Caco-2 (cell line): ENCODE results near the gene KRT37. TPM values are rescaled to one million over a fixed set of nuclear protein-coding genes. Genes with fewer than 3 reads are reported as not detected.

Experiments
- BruUV-seq: library from RNA; stranded (reverse); fragments of 400-500 nt; replicated peaks from 2 replicates; lab custom pipeline; 2021; lab: Mats Ljungman, UMichigan
- CTCF ChIA-PET: fragments of 300-600 bp; sonication (Branson Sonifier 250); formaldehyde crosslinking; loops from one replicate; lab custom pipeline; 2022; ENCODE audit warnings: antibody characterized with exemption; lab: Charles Lee
- POLR2A ChIA-PET: fragments of 300-600 bp; sonication (Branson Sonifier 250); formaldehyde crosslinking; loops from one replicate; lab custom pipeline; 2022; ENCODE audit warnings: antibody characterized with exemption; lab: Charles Lee
- DNase-seq, 2 experiments: peaks; one replicate each; pipeline versions ENCODE4 v3.0.0 to v3.0.0-alpha.2; 2020 to 2022
- H3K27me3 ChIP-seq: replicated peaks from 2 replicates; pipeline ENCODE4 v1.6.0; 2011; ENCODE audit warnings: low read length; ENCODE audit not compliant: control insufficient read depth, insufficient read depth
- H3K36me3 ChIP-seq: 2 replicates; pipeline ENCODE4 v1.5.1; 2011; ENCODE audit warnings: low read length; ENCODE audit not compliant: control insufficient read depth, insufficient read depth
- H3K4me1 ChIP-seq: fragments of 250-450 bp; sonication (Bioruptor Pico); 2 replicates; pipeline ENCODE4 v1.5.1; 2020; ENCODE audit warnings: mild to moderate bottlenecking
- H3K4me3 ChIP-seq: 2 replicates; pipeline ENCODE4 v1.5.1; 2011; ENCODE audit warnings: low read depth, mild to moderate bottlenecking, control low read depth, low read length
- H3K9me3 ChIP-seq: fragments of 250-450 bp; sonication (Bioruptor Pico); 2 replicates; pipeline ENCODE4 v1.5.1; 2020; ENCODE audit warnings: mild to moderate bottlenecking, moderate library complexity
- H3K27ac Mint-ChIP-seq: one replicate; pipeline ENCODE4 v1.8.0; 2022; ENCODE audit warnings: mixed read lengths; ENCODE audit not compliant: unreplicated experiment
- H3K27me3 Mint-ChIP-seq: one replicate; pipeline ENCODE4 v1.8.0; 2022; ENCODE audit warnings: mixed read lengths; ENCODE audit not compliant: insufficient read depth, unreplicated experiment
- H3K36me3 Mint-ChIP-seq: one replicate; pipeline ENCODE4 v1.8.0; 2022; ENCODE audit warnings: mild to moderate bottlenecking, mixed read lengths; ENCODE audit not compliant: insufficient read depth, unreplicated experiment
- H3K4me1 Mint-ChIP-seq: one replicate; pipeline ENCODE4 v1.8.0; 2022; ENCODE audit warnings: low read depth, mixed read lengths; ENCODE audit not compliant: unreplicated experiment
- H3K4me3 Mint-ChIP-seq: one replicate; pipeline ENCODE4 v1.8.0; 2022; ENCODE audit warnings: mild to moderate bottlenecking, moderate library complexity, mixed read lengths; ENCODE audit not compliant: unreplicated experiment
- H3K9me3 Mint-ChIP-seq: one replicate; pipeline ENCODE4 v1.8.0; 2022; ENCODE audit warnings: mixed read lengths; ENCODE audit not compliant: unreplicated experiment
- intact Hi-C: fragments of 100-400 bp; cut with micrococcal nuclease; formaldehyde crosslinking; loops from one replicate; pipeline ENCODE4 v1.10.0; 2022; ENCODE audit not compliant: unreplicated experiment
- total RNA-seq: library from RNA; stranded (reverse); gene quantifications from 2 replicates; pipeline ENCODE4 v1.2.3, GENCODE V29; 2022
- TF ChIP-seq, protein P1 (sequence below), 2 experiments: fragments of 200-600 bp in 1 of 2; IDR thresholded peaks; 1 replicate in 1 of 2; 2 replicates in 1 of 2; pipeline versions ENCODE4 v1.5.1 to v1.8.0; 2011 to 2022; ENCODE audit warnings: antibody characterized with exemption in 1 of 2, control low read depth in 1 of 2, inconsistent platforms in 1 of 2, low read depth in 1 of 2, low read length in 1 of 2, mild to moderate bottlenecking in 1 of 2, moderate library complexity in 1 of 2; ENCODE audit not compliant: insufficient read depth in 1 of 2, severe bottlenecking in 1 of 2, unreplicated experiment in 1 of 2

The KRT37 gene
- total RNA-seq, 1 experiment from 2014 or later: not detected

DNA sequence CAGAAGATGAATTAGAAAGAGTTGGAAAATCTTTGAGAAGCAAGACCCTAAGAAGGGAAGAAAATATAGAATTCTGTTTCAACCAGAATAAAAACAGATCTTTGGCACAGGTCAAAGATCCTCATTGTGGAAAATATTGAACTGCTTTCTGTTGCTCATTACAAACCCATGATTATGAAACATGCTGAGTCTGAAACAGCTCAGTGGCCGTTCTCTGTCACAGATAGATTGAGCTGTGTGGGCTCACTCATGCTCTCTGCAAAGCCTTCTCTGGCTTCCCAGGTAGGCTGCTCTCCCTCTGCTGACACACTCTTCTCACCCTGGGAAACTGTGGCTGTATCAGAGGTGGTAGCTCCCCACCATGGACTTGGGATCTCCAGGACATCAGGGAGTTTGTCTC lies 19.8 kb upstream of the KRT37 start:
- H3K27me3 Mint-ChIP-seq: no peaks in the 10 kb centered on the region
- H3K9me3 ChIP-seq: no peaks in the 10 kb centered on the region; the same call in 1 of the 2 replicates
- BruUV-seq: no TSS peak
- DNase-seq: no peak
- no peaks in the 10 kb centered on the region for H3K27me3 ChIP-seq
- no peaks in the 10 kb centered on the region for H3K4me1 ChIP-seq
- H3K4me3 ChIP-seq: no peak overlapping the region
- POLR2A ChIA-PET: no interaction called here
- no peak overlapping the region for H3K4me3 Mint-ChIP-seq
- intact Hi-C loops: no loop called here
- H3K27ac Mint-ChIP-seq: no peak overlapping the region
- no peaks in the 10 kb centered on the region for H3K4me1 Mint-ChIP-seq
- CTCF ChIA-PET: interaction anchor here (1.2 kb wide), 1 partner anchor 204 kb away, joined by 3 read pairs; no protein-coding TSS in a partner anchor
- H3K9me3 Mint-ChIP-seq: no peaks in the 10 kb centered on the region
- TF ChIP-seq, protein P1, sequence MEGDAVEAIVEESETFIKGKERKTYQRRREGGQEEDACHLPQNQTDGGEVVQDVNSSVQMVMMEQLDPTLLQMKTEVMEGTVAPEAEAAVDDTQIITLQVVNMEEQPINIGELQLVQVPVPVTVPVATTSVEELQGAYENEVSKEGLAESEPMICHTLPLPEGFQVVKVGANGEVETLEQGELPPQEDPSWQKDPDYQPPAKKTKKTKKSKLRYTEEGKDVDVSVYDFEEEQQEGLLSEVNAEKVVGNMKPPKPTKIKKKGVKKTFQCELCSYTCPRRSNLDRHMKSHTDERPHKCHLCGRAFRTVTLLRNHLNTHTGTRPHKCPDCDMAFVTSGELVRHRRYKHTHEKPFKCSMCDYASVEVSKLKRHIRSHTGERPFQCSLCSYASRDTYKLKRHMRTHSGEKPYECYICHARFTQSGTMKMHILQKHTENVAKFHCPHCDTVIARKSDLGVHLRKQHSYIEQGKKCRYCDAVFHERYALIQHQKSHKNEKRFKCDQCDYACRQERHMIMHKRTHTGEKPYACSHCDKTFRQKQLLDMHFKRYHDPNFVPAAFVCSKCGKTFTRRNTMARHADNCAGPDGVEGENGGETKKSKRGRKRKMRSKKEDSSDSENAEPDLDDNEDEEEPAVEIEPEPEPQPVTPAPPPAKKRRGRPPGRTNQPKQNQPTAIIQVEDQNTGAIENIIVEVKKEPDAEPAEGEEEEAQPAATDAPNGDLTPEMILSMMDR (IDR thresholded peaks at IDR 0.05; ENCODE audit: insufficient read depth in 1 of 2, low read depth in 1 of 2, low read length in 1 of 2, severe bottlenecking in 1 of 2, unreplicated experiment in 1 of 2): no peak
- no peaks in the 10 kb centered on the region for H3K36me3 ChIP-seq
- H3K36me3 Mint-ChIP-seq: no peaks in the 10 kb centered on the region

DNA sequence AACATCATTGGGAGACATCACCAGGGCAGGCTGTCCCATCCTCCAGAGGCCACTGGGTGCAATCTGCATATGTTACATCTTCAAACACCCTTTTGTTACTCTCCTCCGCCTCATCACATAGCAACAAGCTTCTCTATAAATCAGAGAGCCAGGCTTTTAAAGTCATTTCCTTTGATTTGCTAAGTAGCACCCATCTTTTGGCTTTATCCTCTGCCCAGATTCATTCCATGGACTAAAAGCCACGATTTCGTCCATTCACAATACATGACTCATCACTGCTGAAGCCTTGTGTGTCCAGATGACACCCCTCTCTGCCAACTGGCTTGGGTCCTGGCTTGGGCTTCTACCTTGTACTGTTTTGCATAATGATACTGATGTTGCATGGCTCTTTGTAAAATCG lies 18.4 kb upstream of the KRT37 start:
- no peak for DNase-seq
- Mint-ChIP-seq H3K27ac (no peak overlapping the region), H3K4me3 (no peak overlapping the region), H3K4me1 (no peaks in the 10 kb centered on the region), H3K9me3 (no peaks in the 10 kb centered on the region), H3K36me3 (no peaks in the 10 kb centered on the region), H3K27me3 (no peaks in the 10 kb centered on the region)
- no peaks in the 10 kb centered on the region for H3K4me1 ChIP-seq
- H3K9me3 ChIP-seq: no peaks in the 10 kb centered on the region; the same call in 1 of the 2 replicates
- TF ChIP-seq, protein P1 (IDR thresholded peaks at IDR 0.05; ENCODE audit: insufficient read depth in 1 of 2, low read depth in 1 of 2, low read length in 1 of 2, severe bottlenecking in 1 of 2, unreplicated experiment in 1 of 2): no peak
- intact Hi-C loops: no loop called here
- CTCF ChIA-PET: no interaction called here
- no peak overlapping the region for H3K4me3 ChIP-seq
- BruUV-seq: no TSS peak
- POLR2A ChIA-PET: no interaction called here
- H3K27me3 ChIP-seq: no peaks in the 10 kb centered on the region
- no peaks in the 10 kb centered on the region for H3K36me3 ChIP-seq

DNA sequence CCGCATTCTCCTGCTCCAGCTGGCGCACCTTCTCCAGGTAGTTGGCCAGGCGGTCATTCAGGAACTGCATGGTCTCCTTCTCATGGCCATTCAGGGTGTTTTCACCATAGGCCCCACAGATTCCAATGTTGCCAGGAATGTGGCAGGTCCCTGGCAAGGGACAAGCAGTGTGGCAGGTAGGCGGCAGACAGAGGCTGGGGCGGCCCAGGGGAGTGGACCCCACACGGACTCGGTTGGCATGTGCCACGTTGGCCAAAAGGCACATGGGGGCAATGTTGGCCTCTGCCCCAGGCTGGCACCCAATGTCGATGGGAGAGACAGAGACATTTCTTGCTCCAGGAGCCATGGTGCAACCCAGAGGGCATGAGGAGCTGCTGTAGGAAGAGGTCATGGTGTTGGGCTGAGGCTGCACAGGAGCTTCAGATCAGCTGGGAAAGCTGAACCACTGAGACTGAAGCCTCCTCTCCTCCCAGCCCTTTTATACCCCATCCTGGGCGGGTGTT lies 16.2 kb upstream of the KRT37 start, which contains the start of gene KRT38:
Gene KRT38, minus strand, starts transcription at position 453 of the 503 bp plus-strand sequence. Its CDS starts 62 bp downstream, at position 391.
- Mint-ChIP-seq H3K4me1 (no peaks in the 10 kb centered on the region), H3K27me3 (peaks cover 3% of the 10 kb centered on the region), H3K36me3 (no peaks in the 10 kb centered on the region), H3K27ac (no peak within 1 kb of the TSS), H3K9me3 (no peaks in the 10 kb centered on the region), H3K4me3 (no peak within 1 kb of the TSS)
- intact Hi-C loops: no loop called here
- no peak for DNase-seq
- ChIA-PET CTCF (no interaction called here), POLR2A (no interaction called here)
- no TSS peak for BruUV-seq
- H3K4me3 ChIP-seq: no peak within 1 kb of the TSS
- no peaks in the 10 kb centered on the region for H3K4me1 ChIP-seq
- H3K27me3 ChIP-seq: no peaks in the 10 kb centered on the region
- no peaks in the 10 kb centered on the region; the same call in 1 of the 2 replicates for H3K9me3 ChIP-seq
- H3K36me3 ChIP-seq: no peaks in the 10 kb centered on the region
- TF ChIP-seq, protein P1 (IDR thresholded peaks at IDR 0.05; ENCODE audit: insufficient read depth in 1 of 2, low read depth in 1 of 2, low read length in 1 of 2, severe bottlenecking in 1 of 2, unreplicated experiment in 1 of 2): no peak
